Epithelial cell of proximal tubule (primary cell): ENCODE results near the gene C22orf23. TPM values are rescaled to one million over a fixed set of nuclear protein-coding genes. Genes with fewer than 3 reads are reported as not detected.

Experiments
- DNase-seq: peaks from one replicate; pipeline ENCODE4 v3.0.0-alpha.2; 2011; ENCODE audit warnings: low read depth
- H3K4me3 ChIP-seq: 2 replicates; pipeline ENCODE4 v1.5.1; 2011; ENCODE audit warnings: low read depth, mild to moderate bottlenecking, low read length
- total RNA-seq: library from RNA; depleted of rRNA; stranded (reverse); fragments of >200 nt; gene quantifications from 2 replicates; pipeline ENCODE4 v1.2.3, GENCODE V29; 2015
- TF ChIP-seq, protein P1 (sequence below): conservative IDR thresholded peaks from 2 replicates; pipeline ENCODE4 v1.5.1; 2012; ENCODE audit warnings: low read depth, mild to moderate bottlenecking, low read length

Gene C22orf23
- total RNA-seq, 1 donor from 2014 or later, result not detected

DNA sequence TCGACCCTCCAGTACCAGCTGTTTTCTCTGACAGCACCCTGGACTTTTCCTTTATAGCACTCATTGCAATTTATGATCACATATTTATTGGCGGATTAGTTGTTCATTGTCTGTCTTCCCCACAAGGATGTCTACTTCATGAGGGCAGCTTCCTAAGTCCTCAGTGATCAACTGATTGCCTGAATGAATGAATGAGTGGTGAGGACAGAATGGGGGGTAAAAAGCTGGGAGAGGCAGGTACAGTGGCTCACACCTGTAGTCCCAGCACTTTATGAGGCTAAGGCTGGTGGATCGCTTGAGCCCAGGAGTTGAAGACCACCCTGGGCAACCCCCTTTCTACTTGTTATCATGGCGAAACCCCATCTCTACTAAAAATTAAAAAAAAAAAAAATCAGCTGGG lies 42.1 kb upstream of the C22orf23 start:
- no peak overlapping the region for H3K4me3 ChIP-seq
- DNase-seq, result no peak
- TF ChIP-seq, protein P1, sequence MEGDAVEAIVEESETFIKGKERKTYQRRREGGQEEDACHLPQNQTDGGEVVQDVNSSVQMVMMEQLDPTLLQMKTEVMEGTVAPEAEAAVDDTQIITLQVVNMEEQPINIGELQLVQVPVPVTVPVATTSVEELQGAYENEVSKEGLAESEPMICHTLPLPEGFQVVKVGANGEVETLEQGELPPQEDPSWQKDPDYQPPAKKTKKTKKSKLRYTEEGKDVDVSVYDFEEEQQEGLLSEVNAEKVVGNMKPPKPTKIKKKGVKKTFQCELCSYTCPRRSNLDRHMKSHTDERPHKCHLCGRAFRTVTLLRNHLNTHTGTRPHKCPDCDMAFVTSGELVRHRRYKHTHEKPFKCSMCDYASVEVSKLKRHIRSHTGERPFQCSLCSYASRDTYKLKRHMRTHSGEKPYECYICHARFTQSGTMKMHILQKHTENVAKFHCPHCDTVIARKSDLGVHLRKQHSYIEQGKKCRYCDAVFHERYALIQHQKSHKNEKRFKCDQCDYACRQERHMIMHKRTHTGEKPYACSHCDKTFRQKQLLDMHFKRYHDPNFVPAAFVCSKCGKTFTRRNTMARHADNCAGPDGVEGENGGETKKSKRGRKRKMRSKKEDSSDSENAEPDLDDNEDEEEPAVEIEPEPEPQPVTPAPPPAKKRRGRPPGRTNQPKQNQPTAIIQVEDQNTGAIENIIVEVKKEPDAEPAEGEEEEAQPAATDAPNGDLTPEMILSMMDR, result no peak

DNA sequence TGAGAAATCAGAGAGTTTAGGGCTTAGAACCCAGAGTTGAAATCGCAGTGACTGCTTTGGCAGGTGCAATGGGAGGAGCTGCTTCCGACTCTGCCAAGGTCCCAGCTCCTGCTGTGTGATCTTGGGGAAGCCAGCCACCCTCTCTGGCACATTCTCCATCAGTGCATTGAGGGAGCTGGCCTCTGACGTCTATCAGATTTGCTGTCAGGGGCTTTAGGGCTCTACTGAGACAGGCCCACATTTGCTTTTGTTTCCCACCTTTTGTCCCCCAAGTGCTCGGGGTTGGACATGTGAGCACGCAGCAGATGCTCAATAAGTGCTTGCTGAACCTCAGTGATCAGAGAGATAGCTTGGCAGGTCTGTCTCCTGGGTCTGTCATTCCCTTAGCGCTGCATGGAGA lies 41.6 kb upstream of the C22orf23 start:
- H3K4me3 ChIP-seq, result no peak overlapping the region
- TF ChIP-seq, protein P1, result no peak

DNA sequence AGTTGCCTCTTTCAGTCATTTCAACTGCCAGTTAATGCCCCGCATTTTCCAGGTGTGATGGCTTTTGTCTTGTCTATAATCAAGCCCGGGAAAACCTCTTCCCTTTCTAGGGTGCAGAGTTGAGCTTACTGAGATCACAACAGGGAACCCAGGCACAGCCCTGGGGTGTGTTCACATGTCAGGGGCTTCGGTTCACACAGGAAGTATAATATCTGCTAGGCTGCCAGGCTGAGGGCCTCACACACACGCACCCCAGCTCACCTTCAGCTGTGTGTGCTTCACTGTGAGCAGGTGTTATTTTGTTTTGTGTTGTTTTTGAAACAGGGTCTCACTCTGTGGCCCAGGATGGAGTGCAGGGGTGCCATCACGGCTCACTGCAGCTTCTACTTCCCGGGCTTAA lies 40.6 kb upstream of the C22orf23 start:
- TF ChIP-seq, protein P1, result no peak
- no peak overlapping the region for H3K4me3 ChIP-seq

More for the DNA sequence above, 41.6 kb upstream of the C22orf23 start:
- DNase-seq, result no peak

DNA sequence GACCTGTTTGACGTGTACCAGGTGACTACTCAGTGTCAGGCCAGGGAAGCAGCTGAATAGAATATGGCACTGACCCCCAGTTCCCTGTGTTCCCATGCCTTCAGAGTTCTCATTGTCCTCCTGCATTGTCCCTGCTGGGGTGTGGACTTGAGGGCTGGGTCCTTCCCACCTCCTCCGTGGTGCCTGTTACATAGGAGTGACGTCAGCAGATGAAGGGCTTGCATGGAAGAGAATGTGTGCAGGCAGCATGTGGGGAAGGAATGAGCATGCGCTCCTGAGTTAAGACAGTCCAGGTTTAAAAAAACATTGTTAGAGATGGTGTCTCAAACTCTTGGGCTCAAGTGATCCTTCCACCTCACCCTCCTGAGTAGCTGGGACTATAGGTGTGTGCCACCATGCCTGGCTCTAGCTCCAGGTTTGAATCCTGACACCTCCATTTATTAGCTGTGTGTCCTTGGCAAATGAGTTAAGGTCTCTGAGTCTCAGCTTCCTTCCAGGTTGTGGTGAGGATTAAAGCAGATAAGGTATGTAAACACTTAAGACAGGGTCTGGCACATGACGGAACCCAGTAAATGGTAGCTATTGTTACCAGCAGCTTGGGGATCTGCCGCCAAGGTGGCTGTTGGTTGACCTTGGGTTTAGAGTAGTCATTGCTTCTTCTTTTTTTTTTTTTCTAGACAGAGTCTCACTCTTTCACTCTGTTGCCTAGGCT lies 38.5 kb upstream of the C22orf23 start:
- TF ChIP-seq, protein P1, result no peak
- DNase-seq, result no peak
- no peak overlapping the region for H3K4me3 ChIP-seq

More for the DNA sequence above, 40.6 kb upstream of the C22orf23 start:
- no peak for DNase-seq

DNA sequence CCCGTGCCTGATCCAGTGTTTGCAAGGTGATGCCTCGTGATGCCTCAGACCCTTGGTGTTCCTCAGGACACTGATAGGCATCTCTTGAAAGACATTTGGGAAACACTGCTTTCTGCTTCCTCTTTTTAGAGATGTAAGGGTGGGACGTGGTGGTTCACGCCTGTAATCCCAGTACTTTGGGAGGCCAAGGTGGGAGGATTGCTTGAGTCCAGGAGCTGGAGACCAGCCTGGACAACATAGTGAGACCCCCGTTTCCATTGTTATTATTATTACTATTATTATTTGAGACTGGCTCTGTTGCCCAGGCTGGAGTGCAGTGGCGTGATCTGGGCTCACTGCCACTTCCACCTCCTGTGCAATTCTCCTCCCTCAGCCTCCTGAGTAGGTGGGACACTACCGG lies 37.5 kb upstream of the C22orf23 start:
- no peak for DNase-seq
- H3K4me3 ChIP-seq, result no peak overlapping the region
- TF ChIP-seq, protein P1, result no peak

DNA sequence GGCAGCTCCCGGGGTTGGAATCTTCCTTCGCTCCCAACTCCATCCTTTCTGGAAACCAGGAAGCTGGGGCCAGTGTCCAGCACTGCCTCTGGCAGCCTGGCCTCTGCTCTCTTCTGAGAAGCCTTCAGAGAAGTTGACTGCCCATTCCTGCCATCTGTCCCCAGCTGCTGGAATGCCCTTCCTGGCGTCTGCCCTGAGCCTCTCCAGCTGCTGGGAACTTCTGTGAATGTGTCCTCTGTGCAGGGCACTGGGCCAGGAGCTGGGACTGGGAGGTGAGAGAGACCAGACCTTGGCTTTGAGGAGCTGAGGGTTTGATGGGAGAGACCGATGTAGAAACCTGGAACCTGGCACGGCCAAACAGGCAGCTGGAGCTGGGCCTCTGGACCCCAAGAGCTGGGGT lies 36.9 kb upstream of the C22orf23 start:
- no peak overlapping the region for H3K4me3 ChIP-seq
- TF ChIP-seq, protein P1, result no peak
- no peak for DNase-seq
